Epithelial cell of alveolus of lung (primary cell): ENCODE results near the gene TBCB. TPM values are rescaled to one million over a fixed set of nuclear protein-coding genes. Genes with fewer than 3 reads are reported as not detected.

Source experiments
- total RNA-seq: library from RNA; depleted of rRNA; stranded (reverse); fragments of >200 nt; gene quantifications from 2 replicates; pipeline ENCODE4 v1.2.1, GENCODE V29; 2015

Gene TBCB
- 137 and 315 TPM in 2 replicates for total RNA-seq

GRCh38 chr19:36115453-36116343, at the start of gene TBCB:
TBCB (plus strand) TSS chr19:36115468; CDS start chr19:36115561, 93 bp downstream.

GRCh38 chr19:36110487-36111199, 4.6 kb upstream of the TBCB start, which contains the start of gene OVOL3:
OVOL3 (plus strand) TSS chr19:36111143; CDS start chr19:36111203, 60 bp downstream.

GRCh38 chr19:36114721-36115452, 381 bp upstream of the TBCB start, which contains the start of gene POLR2I:
POLR2I (minus strand) TSS chr19:36114875; CDS start chr19:36114856, 19 bp downstream.

GRCh38 chr19:36139473-36140303, 24.4 kb downstream of the TBCB start, which contains the start of gene CAPNS1:
CAPNS1 (plus strand) TSS chr19:36140066; CDS start chr19:36141012, 946 bp downstream.

GRCh38 chr19:36152352-36153091, 37.3 kb downstream of the TBCB start, which contains the start of gene COX7A1:
COX7A1 (minus strand) TSS chr19:36152447; CDS start chr19:36152407, 40 bp downstream.

Other genes with a start within 250 kb of the TBCB start
- gene APLP1, start 246.9 kb upstream of the TBCB start, total RNA-seq = 12.8 and 17.3 TPM in 2 replicates
- gene NFKBID, start 214.9 kb upstream of the TBCB start, total RNA-seq = 2.6 and 3.7 TPM in 2 replicates
- not detected in 2 replicates for gene HCST, start 212.9 kb upstream of the TBCB start, total RNA-seq
- gene TYROBP, start 207.2 kb upstream of the TBCB start, total RNA-seq = not detected in 2 replicates
- 8.5 and 13.9 TPM in 2 replicates for gene LRFN3, start 179.1 kb upstream of the TBCB start, total RNA-seq
- 35.6 and 42.5 TPM in 2 replicates for gene SDHAF1, start 120.3 kb upstream of the TBCB start, total RNA-seq
- gene SYNE4, start 106.7 kb upstream of the TBCB start, total RNA-seq = 0.08 and 1.2 TPM in 2 replicates
- 38.8 and 39.5 TPM in 2 replicates for gene ALKBH6, start 101.3 kb upstream of the TBCB start, total RNA-seq
- 14.1 and 36.4 TPM in 2 replicates for gene CLIP3, start 82.6 kb upstream of the TBCB start, total RNA-seq
- 5.3 and 7.9 TPM in 2 replicates for gene THAP8, start 61.2 kb upstream of the TBCB start, total RNA-seq
- 1.0 and 5.0 TPM in 2 replicates for gene WDR62, start 60.6 kb upstream of the TBCB start, total RNA-seq
- not detected in 2 replicates for gene OVOL3, start 4.3 kb upstream of the TBCB start, total RNA-seq
- gene POLR2I, start 593 bp upstream of the TBCB start, total RNA-seq = 20.4 and 69.3 TPM in 2 replicates
- gene CAPNS1, start 24.6 kb downstream of the TBCB start, total RNA-seq = 155 and 343 TPM in 2 replicates
- gene COX7A1, start 37.0 kb downstream of the TBCB start, total RNA-seq = 14.1 and 22.6 TPM in 2 replicates
- 1.4 and 3.1 TPM in 2 replicates for gene ZNF565, start 99.2 kb downstream of the TBCB start, total RNA-seq
- gene ZNF146, start 99.6 kb downstream of the TBCB start, total RNA-seq = 65.7 and 108 TPM in 2 replicates